Measurements from ENCODE around the gene SEC24C. TPM values are rescaled to one million over a fixed set of nuclear protein-coding genes. Genes with fewer than 3 reads are reported as not detected.

SEC24C gene
- total and polyA plus RNA-seq, 2 of the 13 experiments (the other 11 are each of a cell fraction or from before 2014, with no cell fraction given) = 63.1 to 66.4 TPM

DNA sequence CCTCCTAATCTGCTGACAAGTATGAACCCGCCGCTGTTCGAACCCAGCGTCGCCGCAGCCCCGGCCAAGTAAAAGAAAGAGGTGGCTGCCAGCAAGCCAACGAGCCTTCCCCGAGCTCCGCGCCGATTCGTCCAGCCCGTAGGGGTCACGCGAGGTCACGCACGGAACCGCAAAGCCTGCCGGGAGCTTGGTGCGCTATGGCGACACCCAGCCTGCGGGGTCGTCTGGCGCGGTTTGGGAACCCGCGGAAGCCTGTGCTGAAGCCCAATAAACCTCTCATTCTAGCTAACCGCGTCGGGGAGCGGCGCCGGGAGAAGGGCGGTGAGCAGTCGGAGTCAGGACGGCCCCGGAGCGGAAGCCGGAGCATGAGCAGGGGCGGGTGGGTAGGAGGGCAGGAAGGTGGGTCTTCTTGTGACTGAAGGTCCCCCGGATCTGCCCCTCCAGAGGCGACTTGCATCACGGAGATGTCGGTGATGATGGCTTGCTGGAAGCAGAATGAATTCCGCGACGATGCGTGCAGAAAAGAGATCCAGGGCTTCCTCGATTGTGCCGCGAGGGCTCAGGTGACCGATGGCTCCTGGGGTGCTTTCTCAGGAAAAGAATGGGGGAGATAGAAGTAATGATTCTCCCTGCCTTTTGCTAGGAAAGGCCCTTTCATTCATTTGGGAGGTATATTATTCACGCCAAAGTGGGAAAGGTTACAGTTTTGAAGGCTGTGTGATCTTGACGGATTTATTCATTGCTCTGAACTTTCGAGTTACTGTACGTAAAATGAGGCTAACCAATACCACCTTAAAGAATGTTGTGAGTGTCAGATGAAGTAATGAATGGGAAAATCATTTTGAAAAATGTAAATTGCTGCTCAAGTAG is 37.9 kb downstream of the SEC24C start, which contains the start of gene CHCHD1 (continued):
- TF ChIP-seq GABPA (IDR thresholded peaks at IDR 0.05; ENCODE audit: low read depth, low read length) = peak; percentile 23; the same call in 1 of the 2 replicates
- peak; percentile 79 for TF ChIP-seq GABPA (CRISPR knock-in tag; IDR thresholded peaks at IDR 0.05; ENCODE audit: low read depth)
- TF ChIP-seq, protein P1, sequence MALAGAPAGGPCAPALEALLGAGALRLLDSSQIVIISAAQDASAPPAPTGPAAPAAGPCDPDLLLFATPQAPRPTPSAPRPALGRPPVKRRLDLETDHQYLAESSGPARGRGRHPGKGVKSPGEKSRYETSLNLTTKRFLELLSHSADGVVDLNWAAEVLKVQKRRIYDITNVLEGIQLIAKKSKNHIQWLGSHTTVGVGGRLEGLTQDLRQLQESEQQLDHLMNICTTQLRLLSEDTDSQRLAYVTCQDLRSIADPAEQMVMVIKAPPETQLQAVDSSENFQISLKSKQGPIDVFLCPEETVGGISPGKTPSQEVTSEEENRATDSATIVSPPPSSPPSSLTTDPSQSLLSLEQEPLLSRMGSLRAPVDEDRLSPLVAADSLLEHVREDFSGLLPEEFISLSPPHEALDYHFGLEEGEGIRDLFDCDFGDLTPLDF (CRISPR knock-in tag; IDR thresholded peaks at IDR 0.05) = 0 out of 2 replicates have a peak, but pooled peaks have one; percentile 45
- peak; percentile 15; the same call in 1 of the 2 replicates for TF ChIP-seq HNF4G (IDR thresholded peaks at IDR 0.05; ENCODE audit: borderline replicate concordance, low read depth, low read length)
- TF ChIP-seq HNF4G (CRISPR knock-in tag; IDR thresholded peaks at IDR 0.05; ENCODE audit: borderline replicate concordance, low read depth) = no peak
- TF ChIP-seq ZNF441 (CRISPR knock-in tag; IDR thresholded peaks at IDR 0.05; ENCODE audit: borderline replicate concordance) = peak; percentile 60; the same call in 1 of the 2 replicates
- TF ChIP-seq ZNF629 (CRISPR knock-in tag; conservative IDR thresholded peaks at IDR 0.05) = no peak; the same call in 1 of the 2 replicates
- TF ChIP-seq TEAD3 (CRISPR knock-in tag; optimal IDR thresholded peaks at IDR 0.05; ENCODE audit: borderline replicate concordance) = peak; percentile 67
- peak; percentile 77; the same call in 1 of the 2 replicates for TF ChIP-seq ZNF546 (CRISPR knock-in tag; conservative IDR thresholded peaks at IDR 0.05)
- peak; percentile 90; the same call in 1 of the 2 replicates for TF ChIP-seq SRY (CRISPR knock-in tag; IDR thresholded peaks at IDR 0.05)
- TF ChIP-seq ZNF205 (CRISPR knock-in tag; IDR thresholded peaks at IDR 0.05) = peak; percentile 32; the same call in 1 of the 2 replicates
- peak; percentile 57 for TF ChIP-seq CBX1 (IDR thresholded peaks at IDR 0.05; ENCODE audit: low read depth)
- TF ChIP-seq ZNF776 (CRISPR knock-in tag; IDR thresholded peaks at IDR 0.05) = no peak; the same call in 1 of the 2 replicates
- 0 out of 2 replicates have a peak, but pooled peaks have one; percentile 29 for TF ChIP-seq ZNF180 (CRISPR knock-in tag; IDR thresholded peaks at IDR 0.05; ENCODE audit: borderline replicate concordance, low read depth)
- TF ChIP-seq, protein P2, sequence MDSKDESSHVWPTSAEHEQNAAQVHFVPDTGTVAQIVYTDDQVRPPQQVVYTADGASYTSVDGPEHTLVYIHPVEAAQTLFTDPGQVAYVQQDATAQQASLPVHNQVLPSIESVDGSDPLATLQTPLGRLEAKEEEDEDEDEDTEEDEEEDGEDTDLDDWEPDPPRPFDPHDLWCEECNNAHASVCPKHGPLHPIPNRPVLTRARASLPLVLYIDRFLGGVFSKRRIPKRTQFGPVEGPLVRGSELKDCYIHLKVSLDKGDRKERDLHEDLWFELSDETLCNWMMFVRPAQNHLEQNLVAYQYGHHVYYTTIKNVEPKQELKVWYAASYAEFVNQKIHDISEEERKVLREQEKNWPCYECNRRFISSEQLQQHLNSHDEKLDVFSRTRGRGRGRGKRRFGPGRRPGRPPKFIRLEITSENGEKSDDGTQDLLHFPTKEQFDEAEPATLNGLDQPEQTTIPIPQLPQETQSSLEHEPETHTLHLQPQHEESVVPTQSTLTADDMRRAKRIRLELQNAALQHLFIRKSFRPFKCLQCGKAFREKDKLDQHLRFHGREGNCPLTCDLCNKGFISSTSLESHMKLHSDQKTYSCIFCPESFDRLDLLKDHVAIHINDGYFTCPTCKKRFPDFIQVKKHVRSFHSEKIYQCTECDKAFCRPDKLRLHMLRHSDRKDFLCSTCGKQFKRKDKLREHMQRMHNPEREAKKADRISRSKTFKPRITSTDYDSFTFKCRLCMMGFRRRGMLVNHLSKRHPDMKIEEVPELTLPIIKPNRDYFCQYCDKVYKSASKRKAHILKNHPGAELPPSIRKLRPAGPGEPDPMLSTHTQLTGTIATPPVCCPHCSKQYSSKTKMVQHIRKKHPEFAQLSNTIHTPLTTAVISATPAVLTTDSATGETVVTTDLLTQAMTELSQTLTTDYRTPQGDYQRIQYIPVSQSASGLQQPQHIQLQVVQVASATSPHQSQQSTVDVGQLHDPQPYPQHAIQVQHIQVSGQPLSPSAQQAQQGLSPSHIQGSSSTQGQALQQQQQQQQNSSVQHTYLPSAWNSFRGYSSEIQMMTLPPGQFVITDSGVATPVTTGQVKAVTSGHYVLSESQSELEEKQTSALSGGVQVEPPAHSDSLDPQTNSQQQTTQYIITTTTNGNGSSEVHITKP (CRISPR knock-in tag; IDR thresholded peaks at IDR 0.05; ENCODE audit: low read depth) = peak; percentile 95
- peak; percentile 62; the same call in 1 of the 2 replicates for TF ChIP-seq NR2F2 (IDR thresholded peaks at IDR 0.05; ENCODE audit: borderline replicate concordance, low read depth)
- no peak for TF ChIP-seq CREB1 (IDR thresholded peaks at IDR 0.05)
- TF ChIP-seq CREB1 (CRISPR knock-in tag; IDR thresholded peaks at IDR 0.05) = peak; percentile 50; the same call in 1 of the 2 replicates
- 0 out of 2 replicates have a peak, but pooled peaks have one; percentile 49 for TF ChIP-seq TRIM24 (CRISPR knock-in tag; IDR thresholded peaks at IDR 0.05)
- TF ChIP-seq HNRNPUL1 (IDR thresholded peaks at IDR 0.05; ENCODE audit: low read depth, low read length) = no peak
- TF ChIP-seq ISX (CRISPR knock-in tag; conservative IDR thresholded peaks at IDR 0.05) = no peak
- no peak for TF ChIP-seq SP1 (IDR thresholded peaks at IDR 0.05)
- peak; percentile 51 for TF ChIP-seq SP1 (CRISPR knock-in tag; IDR thresholded peaks at IDR 0.05)
- TF ChIP-seq NFYC (CRISPR knock-in tag; IDR thresholded peaks at IDR 0.05) = peak; percentile 85
- TF ChIP-seq MED13 (CRISPR knock-in tag; IDR thresholded peaks at IDR 0.05) = peak; percentile 81; the same call in 1 of the 2 replicates
- peak; percentile 77 for TF ChIP-seq MED1 (CRISPR knock-in tag; IDR thresholded peaks at IDR 0.05)
- TF ChIP-seq NCOA2 (CRISPR knock-in tag; IDR thresholded peaks at IDR 0.05) = peak; percentile 51; the same call in 1 of the 2 replicates
- peak; percentile 68 for TF ChIP-seq HNRNPLL (IDR thresholded peaks at IDR 0.05; ENCODE audit: low read depth, low read length, poor library complexity, severe bottlenecking)

Data from HepG2 (cell line).